Parathyroid adenoma (tissue), 2 donors: ENCODE results near the gene PRKCE.

Source experiments
- H2AFZ ChIP-seq: fragments of 300-600 bp; sonication (generic); one replicate; pipeline ENCODE4 v1.7.0; 2017; ENCODE audit warnings: antibody characterized with exemption, mild to moderate bottlenecking
- H3K27ac ChIP-seq: fragments of 300-600 bp; sonication (generic); one replicate; pipeline ENCODE4 v1.7.0; 2017
- H3K27me3 ChIP-seq: fragments of 300-600 bp; sonication (generic); one replicate; pipeline ENCODE4 v1.7.0; 2017; ENCODE audit warnings: low read length; ENCODE audit not compliant: control insufficient read depth, insufficient read depth
- H3K36me3 ChIP-seq: fragments of 300-600 bp; sonication (generic); one replicate; pipeline ENCODE4 v1.7.0; 2017; ENCODE audit warnings: low read length; ENCODE audit not compliant: control insufficient read depth, insufficient read depth
- H3K4me1 ChIP-seq: fragments of 300-600 bp; sonication (generic); one replicate; pipeline ENCODE4 v1.7.0; 2017; ENCODE audit warnings: control low read depth
- H3K4me2 ChIP-seq: fragments of 300-600 bp; sonication (generic); one replicate; pipeline ENCODE4 v1.7.0; 2017; ENCODE audit warnings: low read length
- H3K4me3 ChIP-seq: fragments of 300-600 bp; sonication (generic); one replicate; pipeline ENCODE4 v1.7.0; 2017; ENCODE audit warnings: low read depth, low read length
- H3K79me2 ChIP-seq: fragments of 300-600 bp; sonication (generic); one replicate; pipeline ENCODE4 v1.7.0; 2017; ENCODE audit warnings: control low read depth
- H3K9ac ChIP-seq: fragments of 300-600 bp; sonication (generic); one replicate; pipeline ENCODE4 v1.7.0; 2017; ENCODE audit warnings: mild to moderate bottlenecking
- H3K9me3 ChIP-seq: fragments of 300-600 bp; sonication (generic); one replicate; pipeline ENCODE4 v1.7.0; 2017; ENCODE audit warnings: low read length; ENCODE audit not compliant: control insufficient read depth
- TF ChIP-seq, protein P1 (sequence below): fragments of 300-600 bp; sonication (generic); IDR thresholded peaks from one replicate; pipeline ENCODE4 v1.7.0; 2017; ENCODE audit warnings: antibody characterized with exemption, mild to moderate bottlenecking
- donor health status: primary hyperparathyroidism.

The PRKCE gene

DNA sequence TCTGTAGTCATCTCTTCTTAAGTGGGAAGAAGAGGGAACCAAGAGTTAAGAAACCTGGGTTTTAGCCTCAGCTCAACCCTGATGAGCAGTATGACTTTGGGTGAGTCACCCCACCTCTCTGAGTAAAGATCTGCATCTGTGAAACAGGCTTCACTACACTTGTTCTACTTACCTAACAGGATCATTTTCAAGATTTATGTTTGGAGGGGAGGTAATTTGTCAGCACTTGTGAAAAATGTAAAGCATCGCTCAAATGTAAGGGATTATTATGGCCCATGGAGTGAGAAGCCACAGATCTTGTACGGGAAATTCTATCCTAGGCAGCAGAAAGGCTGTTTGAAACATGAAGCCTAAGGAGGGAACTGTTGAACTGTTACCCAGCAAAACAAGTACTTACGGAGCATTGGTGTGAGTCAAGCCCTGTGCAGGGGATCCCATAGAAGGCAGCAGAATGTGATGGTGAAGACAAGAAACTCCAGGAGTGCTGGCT is 160.6 kb downstream of the PRKCE start:
- Histone ChIP-seq H2AFZ (no peak overlapping the region), H3K36me3 (no peaks in the 10 kb centered on the region), H3K9me3 (no peaks in the 10 kb centered on the region), H3K27ac (no peak overlapping the region), H3K9ac (no peak overlapping the region), H3K4me1 (peaks cover 30% of the 10 kb centered on the region), H3K4me2 (no peak overlapping the region), H3K27me3 (no peaks in the 10 kb centered on the region), H3K4me3 (no peak overlapping the region), H3K79me2 (peaks cover 31% of the 10 kb centered on the region)
- TF ChIP-seq, protein P1, sequence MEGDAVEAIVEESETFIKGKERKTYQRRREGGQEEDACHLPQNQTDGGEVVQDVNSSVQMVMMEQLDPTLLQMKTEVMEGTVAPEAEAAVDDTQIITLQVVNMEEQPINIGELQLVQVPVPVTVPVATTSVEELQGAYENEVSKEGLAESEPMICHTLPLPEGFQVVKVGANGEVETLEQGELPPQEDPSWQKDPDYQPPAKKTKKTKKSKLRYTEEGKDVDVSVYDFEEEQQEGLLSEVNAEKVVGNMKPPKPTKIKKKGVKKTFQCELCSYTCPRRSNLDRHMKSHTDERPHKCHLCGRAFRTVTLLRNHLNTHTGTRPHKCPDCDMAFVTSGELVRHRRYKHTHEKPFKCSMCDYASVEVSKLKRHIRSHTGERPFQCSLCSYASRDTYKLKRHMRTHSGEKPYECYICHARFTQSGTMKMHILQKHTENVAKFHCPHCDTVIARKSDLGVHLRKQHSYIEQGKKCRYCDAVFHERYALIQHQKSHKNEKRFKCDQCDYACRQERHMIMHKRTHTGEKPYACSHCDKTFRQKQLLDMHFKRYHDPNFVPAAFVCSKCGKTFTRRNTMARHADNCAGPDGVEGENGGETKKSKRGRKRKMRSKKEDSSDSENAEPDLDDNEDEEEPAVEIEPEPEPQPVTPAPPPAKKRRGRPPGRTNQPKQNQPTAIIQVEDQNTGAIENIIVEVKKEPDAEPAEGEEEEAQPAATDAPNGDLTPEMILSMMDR = no peak

DNA sequence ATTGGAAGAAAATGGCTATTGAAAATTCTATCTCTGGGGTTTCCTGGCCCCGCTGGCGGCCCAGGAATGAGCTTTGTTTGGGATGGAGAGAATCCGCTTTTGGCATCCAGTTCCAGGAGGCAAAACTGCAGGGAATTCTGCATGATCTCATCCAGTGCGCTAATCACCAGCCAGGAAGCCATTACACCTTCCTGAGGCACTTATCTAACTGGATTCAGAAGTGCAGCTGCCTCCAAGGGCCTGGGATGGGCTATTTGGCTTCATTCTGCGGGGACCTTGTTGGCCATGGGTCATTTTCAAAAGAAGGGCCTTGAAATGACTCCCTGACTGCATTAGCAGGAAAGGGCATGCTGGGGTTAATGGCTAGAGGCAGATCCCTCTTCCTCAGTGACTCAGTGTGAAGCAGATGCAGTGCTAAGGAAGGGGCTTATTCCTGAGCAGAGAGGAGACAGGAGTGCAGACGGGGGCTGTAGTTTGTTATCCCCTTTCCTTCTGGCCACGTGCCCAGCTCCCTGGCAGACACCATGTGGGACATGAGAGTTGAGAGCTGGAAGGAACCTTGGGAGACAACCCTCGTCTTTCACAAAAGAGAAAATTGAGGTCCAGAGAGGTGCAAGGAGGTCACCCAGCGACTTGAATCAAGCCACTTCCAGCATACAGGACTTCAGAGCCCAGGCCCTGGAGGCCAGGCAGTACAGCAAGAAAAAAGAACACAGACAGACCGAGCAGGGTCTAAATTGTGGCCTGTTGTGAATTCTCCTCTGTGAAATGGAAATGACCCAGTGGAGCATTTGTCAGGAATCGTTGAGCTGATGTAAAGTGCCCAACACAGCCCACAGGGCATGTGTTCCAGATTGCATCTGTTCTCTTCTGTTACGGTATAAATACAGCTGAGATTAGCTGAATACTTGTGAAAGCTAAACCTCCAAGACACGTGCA is 161.8 kb downstream of the PRKCE start:
- Histone ChIP-seq H3K9me3 (no peaks in the 10 kb centered on the region), H3K79me2 (peaks cover 25% of the 10 kb centered on the region), H3K27ac (no peak overlapping the region), H3K9ac (no peak overlapping the region), H3K27me3 (no peaks in the 10 kb centered on the region), H3K36me3 (no peaks in the 10 kb centered on the region), H3K4me3 (no peak overlapping the region), H2AFZ (no peak overlapping the region), H3K4me2 (no peak overlapping the region), H3K4me1 (peaks cover 36% of the 10 kb centered on the region)
- TF ChIP-seq, protein P1 = no peak

DNA sequence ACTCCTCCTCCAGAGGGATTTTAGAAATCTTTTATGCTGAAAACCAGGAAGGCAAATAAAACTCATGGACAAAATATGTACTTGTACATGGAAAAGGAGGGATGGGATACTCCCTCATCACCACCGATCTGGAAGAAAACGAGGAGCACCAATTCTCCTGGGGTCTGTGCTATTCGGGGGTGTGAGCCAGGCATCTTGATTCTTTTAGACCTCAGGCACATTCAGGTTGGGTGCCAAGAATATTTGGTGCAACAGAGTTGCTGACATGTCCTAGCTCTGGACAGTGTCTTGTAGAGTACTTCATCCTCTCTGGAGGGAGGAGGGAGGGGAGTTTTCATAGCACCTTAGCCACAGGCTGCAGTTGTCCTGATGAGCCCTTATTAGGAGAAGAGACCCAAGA is 163.0 kb downstream of the PRKCE start:
- H3K36me3 ChIP-seq = no peaks in the 10 kb centered on the region
- H3K4me2 ChIP-seq = no peak overlapping the region
- H3K9ac ChIP-seq = no peak overlapping the region
- no peak overlapping the region for H3K4me3 ChIP-seq
- no peaks in the 10 kb centered on the region for H3K27me3 ChIP-seq
- H3K79me2 ChIP-seq = peaks cover 29% of the 10 kb centered on the region
- no peak overlapping the region for H3K27ac ChIP-seq
- H3K9me3 ChIP-seq = no peaks in the 10 kb centered on the region
- no peak overlapping the region for H2AFZ ChIP-seq
- TF ChIP-seq, protein P1 = no peak
- peaks cover 44% of the 10 kb centered on the region for H3K4me1 ChIP-seq

DNA sequence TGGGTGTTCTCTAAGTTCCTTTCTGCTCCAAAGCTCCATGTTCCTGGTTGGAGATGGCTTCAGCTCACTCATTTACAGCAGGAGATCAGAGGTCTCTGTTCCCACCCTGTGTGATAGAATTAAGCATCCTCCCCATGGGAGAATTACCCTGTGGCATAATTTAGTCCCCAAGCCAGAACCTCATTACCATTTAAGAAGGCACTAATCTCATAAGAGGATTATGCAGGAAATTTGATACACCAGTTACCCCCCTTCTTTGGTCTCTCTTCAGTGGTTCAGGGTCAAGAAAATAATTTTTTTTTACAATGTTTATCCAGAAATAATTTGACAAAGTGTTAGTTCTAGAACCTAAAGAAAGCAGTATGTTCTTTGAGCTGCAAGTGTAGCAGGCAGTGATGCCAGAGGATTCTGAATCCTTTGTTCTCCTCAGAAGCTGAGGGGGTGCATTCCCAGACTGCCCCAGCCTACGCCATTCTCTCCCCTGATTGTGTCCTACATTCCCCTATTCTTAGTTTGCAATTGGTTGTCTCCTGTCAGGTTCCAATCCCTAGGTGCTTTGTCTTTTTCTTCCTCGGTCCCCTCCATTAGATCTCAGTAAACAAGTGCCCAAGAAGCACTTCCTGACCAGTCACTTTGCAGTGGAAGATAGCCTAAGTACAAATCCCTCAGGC is 163.6 kb downstream of the PRKCE start:
- TF ChIP-seq, protein P1 = no peak
- H3K9ac ChIP-seq = no peak overlapping the region
- H3K4me2 ChIP-seq = no peak overlapping the region
- no peaks in the 10 kb centered on the region for H3K27me3 ChIP-seq
- H3K27ac ChIP-seq = no peak overlapping the region
- H3K79me2 ChIP-seq = peaks cover 29% of the 10 kb centered on the region
- H3K4me1 ChIP-seq = peaks cover 44% of the 10 kb centered on the region
- no peaks in the 10 kb centered on the region for H3K9me3 ChIP-seq
- no peak overlapping the region for H2AFZ ChIP-seq
- H3K36me3 ChIP-seq = no peaks in the 10 kb centered on the region
- H3K4me3 ChIP-seq = no peak overlapping the region
